WERI-Rb-1 (cell line): ENCODE data around the gene DLEC1.
"Not testable (repeated sequence)": the region's sequence is repeated elsewhere in the genome, so short reads cannot be mapped to it uniquely, and the experiment has no call there.

ENCODE experiments used
- DNase-seq: peaks from one replicate; pipeline ENCODE4 v3.0.0-alpha.2; 2020
- H3K27ac ChIP-seq: fragments of 250-450 bp; sonication (Bioruptor Pico); 2 replicates; pipeline ENCODE4 v1.5.1; 2020; ENCODE audit warnings: mild to moderate bottlenecking, moderate library complexity
- H3K27me3 ChIP-seq: fragments of 250-450 bp; sonication (Bioruptor Pico); 2 replicates; pipeline ENCODE4 v1.5.1; 2021; ENCODE audit warnings: mild to moderate bottlenecking, low read depth, moderate library complexity; ENCODE audit not compliant: insufficient read depth, severe bottlenecking
- H3K36me3 ChIP-seq: fragments of 250-450 bp; sonication (Bioruptor Pico); 2 replicates; pipeline ENCODE4 v1.5.1; 2020; ENCODE audit warnings: mild to moderate bottlenecking, moderate library complexity
- H3K4me3 ChIP-seq: 2 replicates; pipeline ENCODE4 v1.5.1; 2011; ENCODE audit warnings: low read depth, mild to moderate bottlenecking, control low read depth, low read length
- H3K9me3 ChIP-seq: fragments of 250-450 bp; sonication (Bioruptor Pico); 2 replicates; pipeline ENCODE4 v1.5.1; 2021; ENCODE audit warnings: mild to moderate bottlenecking, moderate library complexity; ENCODE audit not compliant: severe bottlenecking
- CTCF ChIP-seq: IDR thresholded peaks from 2 replicates; pipeline ENCODE4 v1.5.1; 2011; ENCODE audit warnings: low read depth, mild to moderate bottlenecking, control low read depth, inconsistent platforms, low read length

Gene DLEC1

GRCh38 chr3:38046027-38046426 lies 7.0 kb downstream of the DLEC1 start:
- Histone ChIP-seq H3K36me3 (no peaks in the 10 kb centered on the region), H3K27ac (no peak overlapping the region), H3K4me3 (no peak overlapping the region), H3K27me3 (no peaks in the 10 kb centered on the region), H3K9me3 (no peaks in the 10 kb centered on the region)
- DNase-seq = no peak
- TF ChIP-seq CTCF = no peak

- no peak for TF ChIP-seq CTCF
- H3K36me3 ChIP-seq = no peaks in the 10 kb centered on the region
- no peak overlapping the region for H3K4me3 ChIP-seq
- no peak for DNase-seq
- H3K9me3 ChIP-seq = no peaks in the 10 kb centered on the region
- H3K27me3 ChIP-seq = no peaks in the 10 kb centered on the region
- no peak overlapping the region for H3K27ac ChIP-seq
Observed at GRCh38 chr3:38046821-38047220, 7.8 kb downstream of the DLEC1 start.

- no peak overlapping the region for H3K27ac ChIP-seq
- no peaks in the 10 kb centered on the region for H3K9me3 ChIP-seq
- no peaks in the 10 kb centered on the region for H3K27me3 ChIP-seq
- no peak overlapping the region for H3K4me3 ChIP-seq
- no peak for TF ChIP-seq CTCF
- no peaks in the 10 kb centered on the region for H3K36me3 ChIP-seq
- DNase-seq = no peak
Observed at GRCh38 chr3:38047896-38048295, 8.9 kb downstream of the DLEC1 start.

- Histone ChIP-seq H3K9me3 (no peaks in the 10 kb centered on the region), H3K4me3 (no peak overlapping the region), H3K27ac (no peak overlapping the region), H3K27me3 (no peaks in the 10 kb centered on the region), H3K36me3 (no peaks in the 10 kb centered on the region)
- no peak for TF ChIP-seq CTCF
- no peak for DNase-seq
Observed at GRCh38 chr3:38049358-38050126, 10.5 kb downstream of the DLEC1 start.

- no peak for DNase-seq
- no peak for TF ChIP-seq CTCF
- no peaks in the 10 kb centered on the region for H3K27me3 ChIP-seq
- no peaks in the 10 kb centered on the region for H3K9me3 ChIP-seq
- H3K27ac ChIP-seq = no peak overlapping the region
- no peaks in the 10 kb centered on the region for H3K36me3 ChIP-seq
- H3K4me3 ChIP-seq = no peak overlapping the region
Observed at GRCh38 chr3:38051131-38051530, 12.1 kb downstream of the DLEC1 start.

- H3K9me3 ChIP-seq, H3K27me3 ChIP-seq, DNase-seq, H3K27ac ChIP-seq, H3K4me3 ChIP-seq, H3K36me3 ChIP-seq: not testable (repeated sequence)
Observed at GRCh38 chr3:38053286-38053685, 14.3 kb downstream of the DLEC1 start.

GRCh38 chr3:38053813-38054498 lies 14.9 kb downstream of the DLEC1 start:
- DNase-seq, H3K9me3 ChIP-seq, H3K36me3 ChIP-seq, H3K27me3 ChIP-seq, H3K4me3 ChIP-seq, H3K27ac ChIP-seq: not testable (repeated sequence)
